GOT3 (cell line): ENCODE data around the gene OR2S2.
"Not testable (repeated sequence)": the region's sequence is repeated elsewhere in the genome, so short reads cannot be mapped to it uniquely, and the experiment has no call there.

ENCODE experiments used
- DNase-seq: peaks from one replicate; lab custom pipeline; 2025; ENCODE audit warnings: mixed read lengths; lab: John Stamatoyannopoulos, UW

Gene OR2S2, protein sequence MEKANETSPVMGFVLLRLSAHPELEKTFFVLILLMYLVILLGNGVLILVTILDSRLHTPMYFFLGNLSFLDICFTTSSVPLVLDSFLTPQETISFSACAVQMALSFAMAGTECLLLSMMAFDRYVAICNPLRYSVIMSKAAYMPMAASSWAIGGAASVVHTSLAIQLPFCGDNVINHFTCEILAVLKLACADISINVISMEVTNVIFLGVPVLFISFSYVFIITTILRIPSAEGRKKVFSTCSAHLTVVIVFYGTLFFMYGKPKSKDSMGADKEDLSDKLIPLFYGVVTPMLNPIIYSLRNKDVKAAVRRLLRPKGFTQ

GRCh38 chr9:35958104-35958837 lies at the start of gene OR2S2:
TSS of gene OR2S2 (minus strand) at chr9:35958154. CDS start at chr9:35958098, 56 bp downstream.
- DNase-seq: no peak

GRCh38 chr9:36007316-36007708 lies 49.4 kb upstream of the OR2S2 start:
- no peak for DNase-seq

DNA sequence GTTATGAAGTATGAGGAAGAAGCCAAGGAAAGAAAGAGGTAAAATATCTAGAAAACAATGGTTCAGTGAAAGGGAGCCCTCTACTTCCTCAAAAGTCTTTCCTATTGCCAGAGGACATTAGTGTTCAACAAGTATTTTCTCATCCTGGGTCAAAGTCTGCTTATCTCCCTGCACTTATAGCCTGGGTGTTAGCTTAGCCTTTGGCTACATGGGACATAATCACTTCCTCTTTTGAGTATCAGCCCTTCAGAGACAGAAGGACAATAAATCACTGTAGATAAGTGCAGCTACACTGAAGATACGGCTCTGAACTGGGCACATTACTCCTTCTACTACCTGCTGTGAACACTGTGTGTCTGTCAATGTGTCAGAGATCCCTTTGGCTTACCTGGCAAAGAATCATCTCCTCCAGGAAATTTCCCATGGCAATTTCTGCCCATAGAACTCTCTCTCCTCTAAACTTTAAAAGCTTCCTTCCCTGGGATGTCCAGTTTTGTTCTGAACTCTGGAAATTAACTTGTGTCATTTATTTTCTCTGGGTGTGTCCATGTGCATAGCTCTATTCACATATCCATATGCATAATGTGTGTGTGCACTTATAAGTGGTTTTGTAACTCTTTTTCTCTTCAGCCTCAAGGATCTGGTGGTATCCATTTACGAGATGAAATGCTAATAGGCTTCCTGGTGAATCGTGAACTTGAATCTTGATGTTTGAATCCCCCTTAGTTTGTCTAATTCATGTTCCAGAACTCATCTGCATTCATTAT lies 48.8 kb upstream of the OR2S2 start:
- no peak for DNase-seq

- no peak for DNase-seq
Measured at GRCh38 chr9:36005891-36006290, 47.9 kb upstream of the OR2S2 start.

DNA sequence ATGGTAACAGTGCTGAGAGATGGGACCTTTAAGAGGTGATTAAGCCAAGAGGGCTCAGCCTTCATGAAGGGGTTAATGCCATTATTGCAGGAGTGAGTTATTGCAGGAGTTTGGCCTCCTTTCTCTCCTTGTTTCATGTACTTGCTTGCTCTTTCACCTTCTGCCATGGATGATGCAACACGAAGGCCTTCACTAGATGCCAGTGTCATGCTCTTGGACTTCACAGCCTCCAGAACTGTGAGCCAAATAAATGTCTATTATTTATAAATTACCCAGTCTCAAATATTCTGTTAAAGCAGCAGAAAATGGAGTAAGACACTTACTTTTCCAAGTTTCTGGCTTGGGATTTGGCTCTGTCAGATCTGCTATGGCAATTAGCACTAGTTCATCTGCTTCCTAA lies 40.4 kb upstream of the OR2S2 start:
- no peak for DNase-seq

GRCh38 chr9:35997016-35997415 lies 39.1 kb upstream of the OR2S2 start:
- DNase-seq: not testable (repeated sequence)

- DNase-seq: no peak
Measured at GRCh38 chr9:35996358-35996970, 38.5 kb upstream of the OR2S2 start.

GRCh38 chr9:35994959-35995358 lies 37.0 kb upstream of the OR2S2 start:
- no peak for DNase-seq

GRCh38 chr9:35993976-35994720 lies 36.2 kb upstream of the OR2S2 start:
- no peak for DNase-seq

DNA sequence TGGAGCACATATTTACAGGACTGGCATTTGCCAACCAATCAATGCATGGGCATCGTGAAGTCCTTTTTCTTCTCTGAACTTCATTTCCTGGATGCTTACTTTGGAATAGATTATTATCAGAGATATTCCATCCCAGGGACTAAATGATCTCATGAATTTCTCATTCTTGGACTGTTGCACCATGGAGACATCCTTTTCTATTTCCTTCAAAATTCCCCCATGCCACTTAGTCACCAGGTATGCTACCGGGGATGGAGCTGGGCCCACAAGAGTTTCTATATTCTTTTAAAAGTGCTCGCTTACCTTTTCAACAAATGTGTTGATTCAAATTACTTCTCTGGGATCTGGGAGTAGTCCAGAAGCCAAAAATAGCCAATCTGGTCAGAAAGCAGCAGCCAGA lies 35.2 kb upstream of the OR2S2 start:
- not testable (repeated sequence) for DNase-seq

GRCh38 chr9:35990155-35990554 lies 32.2 kb upstream of the OR2S2 start:
- no peak for DNase-seq

GRCh38 chr9:35984021-35984420 lies 26.1 kb upstream of the OR2S2 start:
- DNase-seq: no peak

DNA sequence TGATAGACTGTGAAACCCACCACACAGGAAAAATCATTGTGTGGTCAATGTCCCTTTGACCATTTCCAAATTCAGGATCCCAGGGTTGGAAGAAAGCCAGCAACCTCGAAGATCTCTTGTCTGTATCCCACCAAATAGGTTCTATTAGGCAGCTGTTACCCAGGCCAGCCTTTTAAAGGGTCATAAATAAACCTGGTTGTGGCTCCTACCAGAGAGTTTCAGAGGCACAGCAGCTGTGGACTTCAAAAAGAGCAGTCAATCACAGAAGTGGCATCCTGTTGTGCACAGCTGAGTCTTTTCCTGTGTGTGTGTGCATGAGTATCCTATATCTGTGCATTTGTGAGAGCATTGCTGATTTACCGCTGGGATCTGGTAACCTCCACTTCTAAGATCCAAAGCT lies 23.7 kb upstream of the OR2S2 start:
- DNase-seq: no peak

GRCh38 chr9:35980289-35981011 lies 22.5 kb upstream of the OR2S2 start:
- no peak for DNase-seq

GRCh38 chr9:35978792-35979191 lies 20.8 kb upstream of the OR2S2 start:
- no peak for DNase-seq

- no peak for DNase-seq
Measured at GRCh38 chr9:35976726-35977125, 18.8 kb upstream of the OR2S2 start.

DNA sequence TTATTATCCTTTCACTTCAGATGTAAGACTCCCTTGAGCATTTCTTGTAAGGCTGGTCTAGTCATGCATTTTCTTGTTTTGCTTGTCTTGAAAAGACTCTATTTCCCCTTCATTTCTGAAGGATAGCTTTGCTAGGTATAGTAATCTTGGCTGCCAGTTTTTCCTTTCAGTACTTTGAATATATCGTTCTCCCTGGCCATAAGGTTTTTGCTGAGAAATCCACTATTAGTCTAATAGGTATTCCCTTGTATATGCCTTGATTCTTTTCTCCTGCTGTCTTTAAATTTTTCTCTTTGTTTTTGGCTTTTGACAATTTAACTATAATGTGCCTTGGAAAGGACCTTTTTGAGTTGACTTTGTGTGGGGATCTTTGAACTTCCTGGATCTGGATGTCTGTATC lies 16.8 kb upstream of the OR2S2 start:
- no peak for DNase-seq

- no peak for DNase-seq
Measured at GRCh38 chr9:35972093-35972492, 14.1 kb upstream of the OR2S2 start.

DNA sequence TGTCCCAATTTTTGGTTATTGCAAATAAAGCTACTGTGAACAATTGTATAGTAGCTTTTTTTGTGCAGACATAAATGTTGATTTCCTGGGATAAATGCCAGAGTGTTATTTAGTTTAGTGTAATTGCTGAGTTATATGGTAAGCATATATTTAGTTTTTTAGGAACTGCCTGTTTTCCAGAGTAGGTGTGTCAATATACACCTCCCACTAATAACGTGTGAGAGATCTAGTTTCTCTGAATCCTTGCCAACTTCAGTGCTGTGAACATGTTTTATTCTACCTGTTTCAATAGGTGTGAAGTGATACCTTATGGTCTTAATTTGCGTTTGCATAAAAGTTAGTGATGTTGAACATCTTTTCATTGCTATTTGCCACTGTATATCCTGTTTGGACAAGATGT lies 9.1 kb upstream of the OR2S2 start:
- DNase-seq: no peak

DNA sequence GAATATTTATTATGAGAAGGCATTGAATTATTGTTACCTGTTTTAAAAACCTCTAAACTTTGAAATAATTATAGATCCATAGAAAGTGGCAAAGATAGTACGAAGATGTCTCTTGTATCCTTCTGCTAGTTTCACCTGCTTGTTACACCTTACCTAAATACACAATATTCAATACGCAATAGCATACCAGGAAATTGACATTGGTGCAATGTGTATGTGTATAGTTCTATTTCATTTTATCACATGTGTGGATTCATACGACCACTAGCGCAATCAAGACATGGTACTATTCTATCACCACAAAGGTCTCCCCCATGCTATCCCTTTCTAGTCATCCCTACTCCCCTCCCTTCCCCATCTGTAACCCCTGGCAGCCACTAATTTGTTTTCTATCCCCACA lies 8.5 kb upstream of the OR2S2 start:
- DNase-seq: no peak

GRCh38 chr9:35965011-35965410 lies 7.1 kb upstream of the OR2S2 start:
- no peak for DNase-seq
